ENCODE results near the gene MAP3K12.
A peak's percentile ranks its signal among the peaks of the same experiment; 100 is the strongest.
"Not testable (repeated sequence)": the region's sequence is repeated elsewhere in the genome, so short reads cannot be mapped to it uniquely, and the experiment has no call there.

Gene MAP3K12

GRCh38 chr12:53443955-53444354 lies 55.3 kb downstream of the MAP3K12 start:
- no peak for TF ChIP-seq CTCF (IDR thresholded peaks at IDR 0.05; ENCODE audit: low read depth, low read length)
- no peak overlapping the region for H3K4me3 ChIP-seq (ENCODE audit: low read depth, low read length)

DNA sequence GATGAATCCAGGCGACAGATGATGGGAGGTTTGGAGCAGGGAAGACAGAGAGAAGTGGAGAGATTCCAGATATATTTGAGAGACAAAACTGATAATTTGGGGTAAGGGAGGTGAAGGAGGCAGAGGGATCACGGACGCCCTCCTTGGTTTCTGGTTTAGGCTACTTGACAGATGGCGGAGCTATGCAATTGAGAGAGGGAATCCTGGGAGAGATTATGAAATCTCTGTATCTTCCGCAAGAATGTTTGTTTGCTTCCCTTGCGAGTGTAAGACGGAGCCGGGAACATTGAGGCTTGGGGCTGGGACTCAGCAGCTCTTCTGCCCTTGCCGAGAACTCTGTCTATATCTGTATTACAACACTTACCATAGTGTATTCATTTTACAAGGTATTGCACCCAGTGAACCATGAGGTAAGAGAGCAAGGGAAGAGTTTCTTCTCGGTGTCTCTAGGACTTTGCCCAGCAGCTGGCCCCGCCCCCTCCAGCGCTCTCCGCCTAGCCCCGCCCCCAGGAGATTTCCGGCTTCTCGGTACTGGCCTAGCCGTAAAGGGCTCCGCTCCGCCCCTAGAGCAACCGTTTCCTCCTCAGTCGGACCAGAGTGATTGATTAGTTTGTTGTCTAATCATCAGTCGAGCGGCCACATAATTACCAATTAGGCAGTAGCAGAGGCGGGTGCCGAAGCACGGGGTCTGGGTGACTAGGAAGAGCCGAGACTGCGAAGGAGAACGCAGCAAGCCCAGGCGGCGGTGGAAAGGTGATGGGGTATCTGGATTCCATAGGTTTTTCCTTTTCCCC lies 58.0 kb downstream of the MAP3K12 start, which contains the start of gene PRR13:
PRR13 (plus strand) TSS at position 695 of the 794 bp plus-strand sequence. CDS start 981 bp downstream, outside the sequence.
- H3K4me3 ChIP-seq (ENCODE audit: low read depth, low read length): peak within 1 kb of the TSS; percentile 90
- no peak for TF ChIP-seq CTCF (IDR thresholded peaks at IDR 0.05; ENCODE audit: low read depth, low read length)

DNA sequence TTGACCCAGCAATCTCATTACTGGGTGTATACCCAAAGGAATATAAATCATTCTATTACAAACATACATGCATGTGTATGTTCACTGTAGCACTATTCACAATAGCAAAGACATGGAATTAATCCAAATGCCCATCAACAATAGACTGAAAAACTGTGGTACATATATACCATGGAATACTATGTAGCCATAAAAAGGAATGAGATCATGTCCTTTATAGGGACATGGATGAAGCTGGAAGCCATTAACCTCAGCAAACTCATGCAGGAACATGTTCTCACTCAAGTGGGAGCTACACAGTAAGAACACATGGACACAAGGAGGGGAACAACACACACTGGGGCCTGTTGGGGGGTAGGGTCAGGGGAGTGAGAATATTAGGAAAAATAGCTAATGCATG lies 59.7 kb downstream of the MAP3K12 start:
- H3K4me3 ChIP-seq (ENCODE audit: low read depth, low read length): not testable (repeated sequence)

- not testable (repeated sequence) for H3K4me3 ChIP-seq (ENCODE audit: low read depth, low read length)
These were observed 63.9 kb downstream of the MAP3K12 start for GRCh38 chr12:53435326-53435725.

DNA sequence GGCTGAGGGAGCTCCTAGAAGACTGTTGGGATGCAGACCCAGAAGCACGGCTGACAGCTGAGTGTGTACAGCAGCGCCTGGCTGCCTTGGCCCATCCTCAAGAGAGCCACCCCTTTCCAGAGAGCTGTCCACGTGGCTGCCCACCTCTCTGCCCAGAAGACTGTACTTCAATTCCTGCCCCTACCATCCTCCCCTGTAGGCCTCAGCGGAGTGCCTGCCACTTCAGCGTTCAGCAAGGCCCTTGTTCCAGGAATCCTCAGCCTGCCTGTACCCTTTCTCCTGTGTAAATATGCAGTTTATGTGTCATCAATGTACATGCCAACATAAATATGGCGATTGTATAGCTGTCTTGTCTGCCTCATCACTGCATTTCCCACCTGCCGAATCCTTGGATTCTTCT lies 68.1 kb downstream of the MAP3K12 start:
- TF ChIP-seq CTCF (IDR thresholded peaks at IDR 0.05; ENCODE audit: low read depth, low read length): no peak
- H3K4me3 ChIP-seq (ENCODE audit: low read depth, low read length): no peak overlapping the region

DNA sequence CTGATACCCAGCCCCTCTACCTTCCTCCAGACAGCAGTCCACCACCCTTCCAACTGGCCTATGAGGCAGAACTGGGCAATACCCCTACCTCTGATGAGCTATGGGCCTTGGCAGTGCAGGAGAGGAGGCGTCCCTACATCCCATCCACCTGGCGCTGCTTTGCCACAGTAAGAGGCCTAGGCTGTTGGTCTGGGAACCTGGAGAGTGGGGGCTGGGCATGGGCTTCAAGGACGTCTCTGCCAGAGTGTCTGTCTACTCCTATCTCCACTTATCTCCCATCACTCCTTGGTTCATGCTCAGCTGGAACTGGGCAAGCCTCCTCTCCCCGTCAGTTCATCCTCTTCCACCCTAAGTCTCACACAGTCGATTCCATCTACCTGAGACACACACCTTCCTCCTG lies 69.1 kb downstream of the MAP3K12 start:
- no peak for TF ChIP-seq CTCF (IDR thresholded peaks at IDR 0.05; ENCODE audit: low read depth, low read length)
- no peak overlapping the region for H3K4me3 ChIP-seq (ENCODE audit: low read depth, low read length)
